ENCODE results near the gene LTBP2.

The LTBP2 gene

DNA sequence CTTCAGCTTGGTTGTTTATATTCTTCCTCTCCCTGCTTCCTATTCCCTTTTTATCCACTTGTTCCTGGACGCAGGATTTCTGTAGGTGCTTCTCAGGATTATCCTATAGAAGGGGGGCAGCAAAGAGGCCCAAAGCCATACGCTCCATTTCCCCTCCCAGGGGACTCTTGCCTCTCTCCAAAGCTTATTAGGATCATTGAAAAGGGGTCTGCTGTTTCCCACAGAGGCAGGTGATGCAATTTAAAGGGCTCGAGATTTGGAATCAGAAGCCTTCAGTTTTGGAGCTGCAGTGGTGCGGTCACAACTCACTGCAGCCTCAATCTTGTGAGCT lies 154.5 kb downstream of the LTBP2 start:
- TF ChIP-seq MAX (IDR thresholded peaks at IDR 0.05) (no peak), NFIC (IDR thresholded peaks at IDR 0.05) (no peak), EP300 (IDR thresholded peaks at IDR 0.05; ENCODE audit: borderline replicate concordance) (no peak), ZBTB7A (IDR thresholded peaks at IDR 0.05; ENCODE audit: low read depth) (no peak), TEAD4 (IDR thresholded peaks at IDR 0.05) (no peak), RAD21 (IDR thresholded peaks at IDR 0.05; ENCODE audit: low read depth) (no peak), CEBPB (IDR thresholded peaks at IDR 0.05) (no peak), TAF1 (IDR thresholded peaks at IDR 0.05; ENCODE audit: low read depth) (no peak), FOXM1 (IDR thresholded peaks at IDR 0.05; ENCODE audit: borderline replicate concordance, low read depth) (no peak), CREB1 (IDR thresholded peaks at IDR 0.05; ENCODE audit: low read depth) (no peak)
- TF ChIP-seq, protein P1, sequence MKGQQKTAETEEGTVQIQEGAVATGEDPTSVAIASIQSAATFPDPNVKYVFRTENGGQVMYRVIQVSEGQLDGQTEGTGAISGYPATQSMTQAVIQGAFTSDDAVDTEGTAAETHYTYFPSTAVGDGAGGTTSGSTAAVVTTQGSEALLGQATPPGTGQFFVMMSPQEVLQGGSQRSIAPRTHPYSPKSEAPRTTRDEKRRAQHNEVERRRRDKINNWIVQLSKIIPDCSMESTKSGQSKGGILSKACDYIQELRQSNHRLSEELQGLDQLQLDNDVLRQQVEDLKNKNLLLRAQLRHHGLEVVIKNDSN (IDR thresholded peaks at IDR 0.05): no peak

- TF ChIP-seq NFIC (IDR thresholded peaks at IDR 0.05) (no peak), TAF1 (IDR thresholded peaks at IDR 0.05; ENCODE audit: low read depth) (no peak)
These were observed 155.1 kb downstream of the LTBP2 start for GRCh38 chr14:74456684-74457564.
